ENCODE results near the gene RND3.

DNA sequence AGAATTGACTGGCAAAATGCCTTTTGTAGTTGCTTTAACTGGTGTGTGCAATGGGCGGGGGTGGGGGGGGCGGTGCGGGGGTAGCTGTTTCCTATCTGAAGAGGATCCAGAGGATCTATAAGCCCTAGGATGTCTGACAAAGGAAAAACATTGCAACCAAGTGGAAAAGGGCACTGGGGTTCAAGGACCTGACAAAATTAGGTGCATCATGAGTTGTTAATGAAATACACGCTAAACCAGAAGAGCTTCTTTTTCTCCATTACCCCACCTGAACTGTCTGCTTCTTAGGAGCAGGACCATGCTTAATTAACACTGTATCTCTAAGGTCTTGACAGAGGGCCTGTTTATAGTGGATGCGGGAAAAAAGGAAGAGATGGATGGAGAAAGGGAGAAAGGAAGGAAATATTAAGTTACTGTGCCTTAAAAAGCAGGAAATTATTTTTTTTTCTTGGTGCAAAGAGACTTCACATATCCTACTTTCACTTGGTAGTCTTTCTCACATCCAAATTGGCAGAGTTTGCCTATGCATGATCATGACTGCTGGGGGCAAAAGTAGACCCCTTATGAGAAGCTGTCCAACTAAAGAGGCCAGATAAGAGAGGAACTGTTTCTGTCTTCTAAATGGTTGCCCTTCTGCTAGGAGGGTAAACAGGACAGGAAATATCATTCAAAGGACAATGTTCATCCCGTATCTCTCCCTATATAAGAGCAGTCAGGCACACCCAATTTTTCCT, 4.6 kb downstream of the RND3 start:
- TF ChIP-seq POLR2A (IDR thresholded peaks at IDR 0.05) = no peak
- TF ChIP-seq, protein P1, sequence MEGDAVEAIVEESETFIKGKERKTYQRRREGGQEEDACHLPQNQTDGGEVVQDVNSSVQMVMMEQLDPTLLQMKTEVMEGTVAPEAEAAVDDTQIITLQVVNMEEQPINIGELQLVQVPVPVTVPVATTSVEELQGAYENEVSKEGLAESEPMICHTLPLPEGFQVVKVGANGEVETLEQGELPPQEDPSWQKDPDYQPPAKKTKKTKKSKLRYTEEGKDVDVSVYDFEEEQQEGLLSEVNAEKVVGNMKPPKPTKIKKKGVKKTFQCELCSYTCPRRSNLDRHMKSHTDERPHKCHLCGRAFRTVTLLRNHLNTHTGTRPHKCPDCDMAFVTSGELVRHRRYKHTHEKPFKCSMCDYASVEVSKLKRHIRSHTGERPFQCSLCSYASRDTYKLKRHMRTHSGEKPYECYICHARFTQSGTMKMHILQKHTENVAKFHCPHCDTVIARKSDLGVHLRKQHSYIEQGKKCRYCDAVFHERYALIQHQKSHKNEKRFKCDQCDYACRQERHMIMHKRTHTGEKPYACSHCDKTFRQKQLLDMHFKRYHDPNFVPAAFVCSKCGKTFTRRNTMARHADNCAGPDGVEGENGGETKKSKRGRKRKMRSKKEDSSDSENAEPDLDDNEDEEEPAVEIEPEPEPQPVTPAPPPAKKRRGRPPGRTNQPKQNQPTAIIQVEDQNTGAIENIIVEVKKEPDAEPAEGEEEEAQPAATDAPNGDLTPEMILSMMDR (IDR thresholded peaks at IDR 0.05) = no peak
